GM19099 (cell line): ENCODE results near the gene TNFAIP8L3.

Source experiments
- POLR2A ChIP-seq: IDR thresholded peaks from 3 replicates; pipeline ENCODE4 v1.6.1; 2011; ENCODE audit warnings: low read depth; ENCODE audit not compliant: insufficient read length; ENCODE audit errors: extremely low read depth

Gene TNFAIP8L3

GRCh38 chr15:51094606-51095569 is at the start of gene TNFAIP8L3:
Gene TNFAIP8L3 (minus strand): TSS chr15:51094906. CDS start chr15:51094595, 311 bp downstream.
- TF ChIP-seq POLR2A = no peak

- TF ChIP-seq POLR2A = no peak
These were observed 49.4 kb upstream of the TNFAIP8L3 start for GRCh38 chr15:51144021-51144532.

GRCh38 chr15:51139091-51139490 is 44.4 kb upstream of the TNFAIP8L3 start:
- no peak for TF ChIP-seq POLR2A

GRCh38 chr15:51137880-51138430 is 43.2 kb upstream of the TNFAIP8L3 start:
- no peak for TF ChIP-seq POLR2A

GRCh38 chr15:51137024-51137423 is 42.3 kb upstream of the TNFAIP8L3 start:
- no peak for TF ChIP-seq POLR2A

GRCh38 chr15:51135276-51135675 is 40.6 kb upstream of the TNFAIP8L3 start:
- no peak for TF ChIP-seq POLR2A

- TF ChIP-seq POLR2A = no peak
These were observed 39.9 kb upstream of the TNFAIP8L3 start for GRCh38 chr15:51134416-51135199.

GRCh38 chr15:51133140-51133765 is 38.5 kb upstream of the TNFAIP8L3 start:
- TF ChIP-seq POLR2A = no peak

GRCh38 chr15:51132384-51133139 is 37.9 kb upstream of the TNFAIP8L3 start:
- no peak for TF ChIP-seq POLR2A

GRCh38 chr15:51131596-51132290 is 37.0 kb upstream of the TNFAIP8L3 start:
- TF ChIP-seq POLR2A = no peak

- TF ChIP-seq POLR2A = no peak
These were observed 35.6 kb upstream of the TNFAIP8L3 start for GRCh38 chr15:51130344-51130743.

GRCh38 chr15:51129535-51130188 is 35.0 kb upstream of the TNFAIP8L3 start:
- no peak for TF ChIP-seq POLR2A

- TF ChIP-seq POLR2A = no peak
These were observed 34.0 kb upstream of the TNFAIP8L3 start for GRCh38 chr15:51128701-51129100.
